Measurements from ENCODE around the gene ADAMTS6. TPM values are rescaled to one million over a fixed set of nuclear protein-coding genes. Genes with fewer than 3 reads are reported as not detected.
"Not testable (repeated sequence)": the region's sequence is repeated elsewhere in the genome, so short reads cannot be mapped to it uniquely, and the experiment has no call there.

ADAMTS6 gene
- total RNA-seq, 3 donors from 2014 or later (not counting 1 experiment from before 2014, with no cell fraction given): 0.47 to 1.4 (median 1.1) TPM

DNA sequence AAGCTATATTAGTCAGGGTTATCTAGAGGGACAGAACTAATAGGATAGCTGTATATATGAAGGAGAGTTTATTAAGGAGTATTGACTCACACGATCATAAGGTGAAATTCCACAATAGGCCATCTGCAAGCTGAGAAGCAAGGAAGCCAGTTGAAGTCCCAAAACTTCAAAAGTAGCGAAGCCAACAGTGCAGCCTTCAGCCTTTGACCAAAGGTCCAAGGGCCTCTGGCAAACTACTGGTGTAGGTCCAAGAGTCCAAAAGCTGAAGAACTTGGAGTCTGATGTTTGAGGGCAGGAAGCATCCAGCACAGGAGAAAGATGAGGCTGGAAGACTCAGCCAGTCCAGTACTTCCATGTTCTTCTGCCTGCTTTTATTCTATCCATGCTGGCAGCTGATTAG is 5.1 kb upstream of the ADAMTS6 start:
- not testable (repeated sequence) for DNase-seq

DNA sequence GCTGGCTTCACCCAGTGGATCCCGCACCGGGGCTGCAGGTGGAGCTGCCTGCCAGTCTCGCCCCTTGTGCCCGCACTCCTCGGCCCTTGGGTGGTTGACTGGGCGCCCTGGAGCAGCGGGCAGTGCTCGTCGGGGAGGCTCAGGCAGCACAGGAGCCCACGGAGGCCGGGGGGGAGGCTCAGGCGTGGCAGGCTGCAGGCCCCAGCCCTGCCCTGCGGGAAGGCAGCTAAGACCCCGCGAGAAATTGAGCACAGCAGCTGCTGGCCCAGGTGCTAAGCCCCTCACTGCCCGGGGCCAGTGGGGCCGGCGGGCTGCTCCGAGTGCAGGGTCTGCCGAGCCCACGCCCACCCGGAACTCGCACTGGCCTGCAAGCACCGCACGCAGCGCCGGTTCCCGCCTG is 3.7 kb upstream of the ADAMTS6 start:
- intact Hi-C loops (cut with micrococcal nuclease): no loop called here
- Mint-ChIP-seq H3K36me3 (no peaks in the 10 kb centered on the region), H3K9me3 (no peaks in the 10 kb centered on the region), H3K27ac (no peak overlapping the region), H3K4me3 (no peak overlapping the region), H3K27me3 (ENCODE audit: low read depth in 2 of 2) (no peaks in the 10 kb centered on the region), H3K4me1 (peaks cover 10 to 24% of the 10 kb centered on the region in 2 donors)
- Histone ChIP-seq H3K27ac (ENCODE audit: low read length) (no peak overlapping the region), H3K36me3 (ENCODE audit: control insufficient read depth, insufficient read depth, low read length) (no peaks in the 10 kb centered on the region), H3K4me1 (ENCODE audit: control insufficient read depth, insufficient read depth, low read length) (peaks cover 9% of the 10 kb centered on the region), H3K9me3 (ENCODE audit: control insufficient read depth, insufficient read depth, low read length) (no peaks in the 10 kb centered on the region), H3K4me3 (ENCODE audit: low read length) (no peak overlapping the region), H3K27me3 (ENCODE audit: control insufficient read depth, insufficient read depth, low read length) (peaks cover 8% of the 10 kb centered on the region)
- ATAC-seq (no peak), DNase-seq (no peak)
- TF ChIP-seq, protein P1, sequence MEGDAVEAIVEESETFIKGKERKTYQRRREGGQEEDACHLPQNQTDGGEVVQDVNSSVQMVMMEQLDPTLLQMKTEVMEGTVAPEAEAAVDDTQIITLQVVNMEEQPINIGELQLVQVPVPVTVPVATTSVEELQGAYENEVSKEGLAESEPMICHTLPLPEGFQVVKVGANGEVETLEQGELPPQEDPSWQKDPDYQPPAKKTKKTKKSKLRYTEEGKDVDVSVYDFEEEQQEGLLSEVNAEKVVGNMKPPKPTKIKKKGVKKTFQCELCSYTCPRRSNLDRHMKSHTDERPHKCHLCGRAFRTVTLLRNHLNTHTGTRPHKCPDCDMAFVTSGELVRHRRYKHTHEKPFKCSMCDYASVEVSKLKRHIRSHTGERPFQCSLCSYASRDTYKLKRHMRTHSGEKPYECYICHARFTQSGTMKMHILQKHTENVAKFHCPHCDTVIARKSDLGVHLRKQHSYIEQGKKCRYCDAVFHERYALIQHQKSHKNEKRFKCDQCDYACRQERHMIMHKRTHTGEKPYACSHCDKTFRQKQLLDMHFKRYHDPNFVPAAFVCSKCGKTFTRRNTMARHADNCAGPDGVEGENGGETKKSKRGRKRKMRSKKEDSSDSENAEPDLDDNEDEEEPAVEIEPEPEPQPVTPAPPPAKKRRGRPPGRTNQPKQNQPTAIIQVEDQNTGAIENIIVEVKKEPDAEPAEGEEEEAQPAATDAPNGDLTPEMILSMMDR (IDR thresholded peaks at IDR 0.05): no peak
- 94% methylated on average over 27 of the region's 28 CpGs for WGBS (ENCODE audit: insufficient coverage)

More for the DNA sequence above, 5.1 kb upstream of the ADAMTS6 start:
- H3K4me3 Mint-ChIP-seq; H3K4me1 ChIP-seq (ENCODE audit: control insufficient read depth, insufficient read depth, low read length); H3K27ac ChIP-seq (ENCODE audit: low read length); H3K4me3 ChIP-seq (ENCODE audit: low read length); H3K36me3 Mint-ChIP-seq; intact Hi-C loops (cut with micrococcal nuclease); ATAC-seq; H3K27ac Mint-ChIP-seq; H3K9me3 ChIP-seq (ENCODE audit: control insufficient read depth, insufficient read depth, low read length); H3K36me3 ChIP-seq (ENCODE audit: control insufficient read depth, insufficient read depth, low read length); H3K27me3 Mint-ChIP-seq (ENCODE audit: low read depth in 2 of 2); H3K9me3 Mint-ChIP-seq; H3K27me3 ChIP-seq (ENCODE audit: control insufficient read depth, insufficient read depth, low read length): not testable (repeated sequence)
- H3K4me1 Mint-ChIP-seq: peaks cover 10 to 17% of the 10 kb centered on the region in 2 donors
- WGBS (ENCODE audit: insufficient coverage): 100% methylated on average over 2 of the region's 2 CpGs

DNA sequence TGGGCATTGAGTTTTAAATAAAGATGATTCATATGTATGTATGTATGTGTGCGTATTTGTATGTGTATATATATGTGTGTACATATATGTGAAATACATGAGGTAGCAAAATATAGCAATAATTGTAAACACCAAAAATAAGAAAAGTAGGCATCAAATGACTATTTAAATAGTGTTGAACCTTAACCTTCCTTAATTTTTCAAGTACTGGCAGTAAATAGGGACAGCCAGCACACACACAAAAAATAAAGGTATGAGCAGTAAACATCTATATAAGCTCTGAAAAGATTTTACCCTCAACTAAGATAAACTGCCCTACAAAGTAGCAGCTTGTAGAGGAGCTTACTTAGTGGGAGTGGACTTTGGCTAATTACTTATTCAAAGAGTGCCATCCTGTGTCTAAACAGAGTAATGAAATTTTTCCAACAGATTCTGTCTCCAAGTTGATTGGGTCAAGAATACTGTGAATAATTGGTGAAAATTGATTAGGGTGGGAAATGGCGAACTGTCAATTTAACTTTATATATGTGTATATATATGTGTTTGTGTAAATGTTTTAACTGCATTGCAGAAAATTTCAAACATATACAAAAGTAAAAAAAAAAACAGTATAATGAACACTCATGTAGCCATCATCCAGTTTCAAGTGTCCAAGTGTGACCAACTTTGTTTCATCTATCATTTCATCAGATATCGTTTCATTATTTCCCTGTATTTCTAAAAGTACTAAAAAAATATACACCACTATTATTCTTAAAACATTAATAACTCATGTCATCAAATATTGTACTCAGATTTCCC is 2.0 kb upstream of the ADAMTS6 start:
- Histone ChIP-seq H3K27me3 (ENCODE audit: control insufficient read depth, insufficient read depth, low read length) (peaks cover 13% of the 10 kb centered on the region), H3K9me3 (ENCODE audit: control insufficient read depth, insufficient read depth, low read length) (no peaks in the 10 kb centered on the region), H3K27ac (ENCODE audit: low read length) (peak overlapping the region; percentile 55), H3K36me3 (ENCODE audit: control insufficient read depth, insufficient read depth, low read length) (no peaks in the 10 kb centered on the region), H3K4me3 (ENCODE audit: low read length) (peak overlapping the region; percentile 52), H3K4me1 (ENCODE audit: control insufficient read depth, insufficient read depth, low read length) (peaks cover 13% of the 10 kb centered on the region)
- intact Hi-C loops (cut with micrococcal nuclease): loop anchor here (1.0 to 2.0 kb wide), 5 partner anchors 382 to 849 kb away; no protein-coding TSS in a partner anchor
- peak in 1 of 2 donors; percentile 75 for DNase-seq
- WGBS (ENCODE audit: insufficient coverage): 38% methylated on average over 2 of the region's 3 CpGs
- no peak overlapping the region for H3K4me3 Mint-ChIP-seq
- H3K4me1 Mint-ChIP-seq: peaks cover 10 to 24% of the 10 kb centered on the region in 2 donors
- H3K36me3 Mint-ChIP-seq: no peaks in the 10 kb centered on the region
- peak overlapping the region in 1 of 2 donors; percentile 89 for H3K27ac Mint-ChIP-seq
- TF ChIP-seq, protein P1 (IDR thresholded peaks at IDR 0.05): peak; percentile 68
- ATAC-seq: peak; percentile 65 to 83 (median 75)
- H3K9me3 Mint-ChIP-seq: no peaks in the 10 kb centered on the region
- no peaks in the 10 kb centered on the region for H3K27me3 Mint-ChIP-seq (ENCODE audit: low read depth in 2 of 2)

DNA sequence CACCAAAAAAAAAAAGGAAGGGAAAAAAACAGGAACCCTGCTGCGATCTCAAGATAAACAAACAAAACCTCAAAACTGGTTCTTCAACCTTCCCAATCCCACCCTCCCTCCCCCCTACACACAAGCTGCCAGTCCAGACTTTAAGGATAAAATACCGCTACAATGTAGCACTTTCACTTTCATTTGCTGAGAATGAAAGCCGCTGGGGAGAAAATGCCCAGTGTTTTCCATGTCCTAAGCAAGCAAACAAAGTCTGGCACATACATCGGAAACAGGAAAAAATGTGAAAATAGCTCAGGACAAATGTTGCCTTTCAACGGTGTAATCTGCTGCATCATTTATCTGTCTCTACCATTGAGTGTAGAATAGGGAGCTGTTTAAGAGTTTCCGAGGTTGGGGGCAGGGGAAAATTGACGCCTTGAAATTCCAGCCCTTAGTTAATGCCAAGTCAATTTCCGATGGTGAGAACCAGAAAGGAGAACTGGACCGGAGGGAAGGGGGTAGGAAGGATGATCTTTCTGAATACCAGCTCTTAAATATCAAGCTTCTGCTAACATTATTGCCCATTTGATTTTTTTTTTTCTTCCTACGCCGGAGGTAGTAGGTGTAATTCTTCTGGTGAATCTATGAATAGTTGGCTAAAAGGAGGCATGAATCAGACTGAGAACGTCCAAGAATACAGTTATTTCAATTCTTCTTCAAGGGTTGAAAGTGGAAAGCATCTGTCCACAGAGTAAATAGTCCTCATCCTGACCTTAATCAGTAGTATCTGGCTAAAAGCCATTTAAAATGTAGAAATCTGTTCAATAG is 1.2 kb upstream of the ADAMTS6 start:
- ATAC-seq: peak in 2 of 3 donors; percentile 43 to 48
- H3K27me3 ChIP-seq (ENCODE audit: control insufficient read depth, insufficient read depth, low read length): peaks cover 13% of the 10 kb centered on the region
- no peaks in the 10 kb centered on the region for H3K36me3 ChIP-seq (ENCODE audit: control insufficient read depth, insufficient read depth, low read length)
- no peaks in the 10 kb centered on the region for H3K9me3 ChIP-seq (ENCODE audit: control insufficient read depth, insufficient read depth, low read length)
- Mint-ChIP-seq H3K36me3 (no peaks in the 10 kb centered on the region), H3K27ac (peak overlapping the region in 1 of 2 donors; percentile 89), H3K4me1 (peaks cover 10 to 24% of the 10 kb centered on the region in 2 donors), H3K9me3 (no peaks in the 10 kb centered on the region), H3K4me3 (no peak overlapping the region), H3K27me3 (ENCODE audit: low read depth in 2 of 2) (no peaks in the 10 kb centered on the region)
- peak overlapping the region; percentile 55 for H3K27ac ChIP-seq (ENCODE audit: low read length)
- H3K4me1 ChIP-seq (ENCODE audit: control insufficient read depth, insufficient read depth, low read length): peaks cover 13% of the 10 kb centered on the region
- TF ChIP-seq, protein P1 (IDR thresholded peaks at IDR 0.05): no peak
- WGBS (ENCODE audit: insufficient coverage): 0% methylated on average over 8 of the region's 12 CpGs
- peak in 1 of 2 donors; percentile 62 for DNase-seq
- intact Hi-C loops (cut with micrococcal nuclease): loop anchor here (1.0 to 2.0 kb wide), 5 partner anchors 382 to 848 kb away; no protein-coding TSS in a partner anchor
- peak overlapping the region; percentile 52 for H3K4me3 ChIP-seq (ENCODE audit: low read length)
